ENCODE results near the gene RTN4RL1.
"Not testable (repeated sequence)": the region's sequence is repeated elsewhere in the genome, so short reads cannot be mapped to it uniquely, and the experiment has no call there.

RTN4RL1 gene

GRCh38 chr17:2025622-2026309 is 632 bp upstream of the RTN4RL1 start:
- no peak for DNase-seq (ENCODE audit: low read depth in 2 of 2)

GRCh38 chr17:2024572-2025219 is 438 bp downstream of the RTN4RL1 start:
- DNase-seq (ENCODE audit: low read depth in 2 of 2), result no peak

GRCh38 chr17:2023692-2024571 is 1.2 kb downstream of the RTN4RL1 start:
- no peak for DNase-seq (ENCODE audit: low read depth in 2 of 2)

- DNase-seq (ENCODE audit: low read depth in 2 of 2), result no peak
These were observed 1.9 kb downstream of the RTN4RL1 start for GRCh38 chr17:2023256-2023655.

GRCh38 chr17:2022647-2023240 is 2.4 kb downstream of the RTN4RL1 start:
- DNase-seq (ENCODE audit: low read depth in 2 of 2), result no peak

- DNase-seq (ENCODE audit: low read depth in 2 of 2), result no peak
These were observed 4.4 kb downstream of the RTN4RL1 start for GRCh38 chr17:2020721-2021120.

- DNase-seq (ENCODE audit: low read depth in 2 of 2), result no peak
These were observed 5.4 kb downstream of the RTN4RL1 start for GRCh38 chr17:2019723-2020122.

GRCh38 chr17:2018716-2019510 is 6.2 kb downstream of the RTN4RL1 start:
- no peak for DNase-seq (ENCODE audit: low read depth in 2 of 2)

GRCh38 chr17:2017274-2017941 is 7.7 kb downstream of the RTN4RL1 start:
- DNase-seq (ENCODE audit: low read depth in 2 of 2), result no peak

- DNase-seq (ENCODE audit: low read depth in 2 of 2), result no peak
These were observed 8.6 kb downstream of the RTN4RL1 start for GRCh38 chr17:2016494-2016893.

- DNase-seq (ENCODE audit: low read depth in 2 of 2), result no peak
These were observed 9.8 kb downstream of the RTN4RL1 start for GRCh38 chr17:2015314-2015713.

- no peak for DNase-seq (ENCODE audit: low read depth in 2 of 2)
These were observed 11.2 kb downstream of the RTN4RL1 start for GRCh38 chr17:2013994-2014317.

- not testable (repeated sequence) for DNase-seq (ENCODE audit: low read depth in 2 of 2)
These were observed 11.7 kb downstream of the RTN4RL1 start for GRCh38 chr17:2013220-2013993.

- no peak for DNase-seq (ENCODE audit: low read depth in 2 of 2)
These were observed 12.6 kb downstream of the RTN4RL1 start for GRCh38 chr17:2012499-2012898.

GRCh38 chr17:2011411-2012371 is 13.4 kb downstream of the RTN4RL1 start:
- DNase-seq (ENCODE audit: low read depth in 2 of 2), result no peak

- no peak for DNase-seq (ENCODE audit: low read depth in 2 of 2)
These were observed 15.4 kb downstream of the RTN4RL1 start for GRCh38 chr17:2009737-2010136.

- no peak for DNase-seq (ENCODE audit: low read depth in 2 of 2)
These were observed 16.6 kb downstream of the RTN4RL1 start for GRCh38 chr17:2008332-2009126.

- DNase-seq (ENCODE audit: low read depth in 2 of 2), result no peak
These were observed 20.6 kb downstream of the RTN4RL1 start for GRCh38 chr17:2004435-2004952.
